ENCODE results near the gene FBXW12.

FBXW12 gene

DNA sequence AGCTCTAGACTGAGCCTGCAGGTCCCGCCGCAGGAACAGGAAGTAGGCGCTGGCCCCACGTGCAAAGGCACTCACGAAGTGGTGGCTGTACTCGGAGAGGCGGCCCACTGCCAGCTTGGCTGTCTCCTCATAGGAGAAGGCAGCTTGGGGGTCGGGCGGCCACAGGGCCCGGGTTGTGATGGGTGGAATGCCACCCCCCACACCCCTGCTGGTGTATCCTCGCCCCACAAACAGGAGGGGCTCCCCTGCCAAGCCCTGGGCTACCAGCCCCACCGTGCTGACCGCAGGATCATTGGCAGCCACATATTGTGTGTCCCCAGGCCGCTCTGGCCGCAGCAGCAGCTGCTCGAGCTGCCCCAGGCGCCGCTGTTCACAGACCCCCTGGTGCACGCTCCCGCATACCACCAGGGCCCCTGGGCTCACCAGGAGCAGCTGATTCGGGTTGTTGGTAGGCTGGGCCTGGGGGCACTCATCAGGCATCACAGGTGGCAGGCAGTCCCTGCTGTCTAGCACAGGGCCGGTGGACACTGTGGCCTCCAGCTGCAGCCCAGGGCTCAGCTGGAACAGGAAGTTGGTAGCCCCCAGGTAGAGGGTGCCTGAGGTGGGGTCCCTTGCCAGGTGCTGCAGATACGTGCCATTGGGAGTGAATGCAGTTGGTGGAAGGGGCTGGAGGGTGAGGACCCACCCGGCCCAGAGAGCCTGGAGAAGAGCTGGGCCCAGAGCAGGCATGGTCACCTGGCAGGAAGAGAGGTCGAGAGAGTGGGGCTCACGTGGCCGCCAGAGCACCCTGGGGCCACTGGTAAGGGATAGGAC lies 52.1 kb downstream of the FBXW12 start:
- DNase-seq: no peak

DNA sequence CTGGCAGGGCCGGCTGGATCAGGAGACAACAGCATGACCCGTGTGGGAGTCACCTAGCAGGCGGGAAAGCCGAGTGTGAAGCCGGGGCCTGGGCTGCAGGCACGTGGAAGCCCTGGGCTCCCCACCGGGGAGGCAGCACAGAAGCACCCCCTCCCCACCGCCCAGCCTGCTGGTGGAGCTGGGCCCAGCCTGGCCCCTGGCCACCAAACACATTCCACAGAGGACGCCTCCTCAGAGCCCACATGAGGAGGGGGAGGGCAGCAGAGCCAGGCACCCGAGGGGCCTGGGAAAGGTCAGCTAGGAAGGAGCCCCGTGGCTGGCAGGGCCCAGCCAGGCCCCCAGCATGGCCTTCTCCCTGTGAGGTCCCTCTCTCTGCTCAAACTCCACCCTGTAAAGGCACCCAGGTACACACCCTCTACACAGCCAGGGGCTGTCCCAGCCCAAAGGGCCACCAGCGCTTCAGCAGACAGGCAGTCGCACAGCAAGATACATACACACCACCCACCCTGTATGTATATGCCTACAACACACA lies 53.3 kb downstream of the FBXW12 start:
- no peak for DNase-seq

DNA sequence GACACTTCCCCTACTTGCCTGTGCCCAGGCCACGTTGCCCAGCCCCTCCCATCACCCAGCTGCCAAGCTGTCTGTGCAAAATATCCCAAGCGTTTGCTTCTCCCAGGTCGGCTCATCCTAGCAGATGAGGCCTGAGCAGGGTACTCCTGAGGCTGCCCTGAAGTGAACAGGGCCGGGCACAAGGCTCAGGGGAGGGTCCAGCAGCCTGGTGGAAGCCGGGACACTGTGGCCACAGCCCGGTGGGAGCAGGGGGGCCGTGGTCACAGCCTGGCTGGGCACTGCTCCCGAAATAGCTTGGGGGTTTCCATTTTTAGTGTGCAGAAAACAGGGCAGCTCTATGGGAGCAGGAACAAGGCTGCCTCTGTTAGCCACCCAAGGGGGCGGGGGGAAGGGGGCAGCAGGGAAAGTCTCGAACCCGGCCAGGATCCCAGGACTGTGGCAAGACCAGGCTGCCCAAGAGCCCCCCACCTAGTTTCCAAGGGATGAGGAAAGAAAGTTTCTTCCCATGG lies 54.4 kb downstream of the FBXW12 start:
- DNase-seq: no peak

DNA sequence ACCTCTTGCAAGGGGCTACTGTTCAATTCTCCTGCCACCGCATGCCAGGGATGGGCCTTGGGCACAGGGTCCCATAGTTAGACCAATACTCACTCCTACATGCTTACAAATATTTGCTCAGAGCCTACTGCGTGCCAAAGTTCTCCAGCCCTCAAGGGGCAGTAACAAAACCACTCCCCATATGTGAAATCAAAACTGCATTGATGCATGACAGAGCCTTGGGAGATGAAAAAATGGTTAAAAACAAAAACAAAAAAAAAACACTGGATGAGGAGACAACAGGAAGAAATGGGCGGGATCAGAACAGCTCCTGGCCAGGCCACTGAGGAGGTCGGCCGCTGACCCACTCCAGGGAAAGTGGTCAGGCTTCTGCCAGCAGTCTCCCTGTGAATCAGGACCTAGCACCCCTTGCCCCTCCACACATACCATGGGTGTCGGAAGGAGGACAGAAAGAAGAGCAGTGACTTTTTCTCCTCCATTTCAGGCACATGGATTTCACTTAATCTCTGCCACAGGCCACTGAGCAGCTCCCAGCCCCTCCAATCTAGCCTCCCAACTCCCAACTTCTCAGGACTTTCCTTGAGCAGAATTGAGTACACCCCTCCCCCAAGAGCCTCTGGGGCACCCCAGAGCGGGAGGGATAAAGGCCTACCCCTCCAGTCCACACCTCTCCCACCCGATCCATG lies 55.1 kb downstream of the FBXW12 start:
- no peak for DNase-seq

DNA sequence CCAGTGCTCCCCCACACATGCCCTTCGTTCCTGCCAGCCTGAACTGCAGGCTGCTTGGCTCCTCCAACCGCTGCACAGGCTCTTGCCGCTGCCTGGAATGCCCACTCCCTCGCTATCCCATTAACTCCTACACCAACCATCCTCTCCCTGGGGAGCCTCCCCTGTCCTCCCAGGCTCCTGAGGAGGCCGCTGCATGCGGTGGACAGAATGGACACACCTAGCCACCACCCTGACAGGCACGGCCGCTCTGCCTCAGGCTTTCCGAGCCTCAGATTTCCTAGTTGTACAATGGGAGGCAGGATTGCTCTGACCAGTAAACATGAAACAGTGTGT lies 55.6 kb downstream of the FBXW12 start:
- no peak for DNase-seq

DNA sequence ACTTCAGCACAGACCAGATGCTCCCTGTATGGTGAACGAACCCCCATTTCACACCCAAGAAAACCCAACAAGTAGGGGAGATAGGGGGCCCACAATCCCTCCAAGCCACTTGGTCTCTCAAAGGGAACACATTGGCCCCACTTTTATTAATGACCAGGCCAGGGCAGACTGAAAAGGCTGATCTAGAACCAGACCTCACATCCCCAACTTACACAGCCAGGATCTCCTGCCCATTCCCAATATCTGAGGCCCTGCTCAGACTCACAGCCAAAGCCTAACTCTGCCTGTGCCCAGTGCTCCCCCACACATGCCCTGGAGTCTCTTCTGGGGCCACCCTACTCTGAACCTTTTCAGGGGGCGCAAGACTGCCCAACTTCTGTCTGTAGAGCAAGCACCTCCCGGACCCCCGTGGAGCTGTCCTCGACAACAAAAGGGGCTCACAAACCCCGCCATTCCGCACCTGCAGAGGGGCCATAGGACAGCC lies 56.1 kb downstream of the FBXW12 start:
- DNase-seq: no peak

DNA sequence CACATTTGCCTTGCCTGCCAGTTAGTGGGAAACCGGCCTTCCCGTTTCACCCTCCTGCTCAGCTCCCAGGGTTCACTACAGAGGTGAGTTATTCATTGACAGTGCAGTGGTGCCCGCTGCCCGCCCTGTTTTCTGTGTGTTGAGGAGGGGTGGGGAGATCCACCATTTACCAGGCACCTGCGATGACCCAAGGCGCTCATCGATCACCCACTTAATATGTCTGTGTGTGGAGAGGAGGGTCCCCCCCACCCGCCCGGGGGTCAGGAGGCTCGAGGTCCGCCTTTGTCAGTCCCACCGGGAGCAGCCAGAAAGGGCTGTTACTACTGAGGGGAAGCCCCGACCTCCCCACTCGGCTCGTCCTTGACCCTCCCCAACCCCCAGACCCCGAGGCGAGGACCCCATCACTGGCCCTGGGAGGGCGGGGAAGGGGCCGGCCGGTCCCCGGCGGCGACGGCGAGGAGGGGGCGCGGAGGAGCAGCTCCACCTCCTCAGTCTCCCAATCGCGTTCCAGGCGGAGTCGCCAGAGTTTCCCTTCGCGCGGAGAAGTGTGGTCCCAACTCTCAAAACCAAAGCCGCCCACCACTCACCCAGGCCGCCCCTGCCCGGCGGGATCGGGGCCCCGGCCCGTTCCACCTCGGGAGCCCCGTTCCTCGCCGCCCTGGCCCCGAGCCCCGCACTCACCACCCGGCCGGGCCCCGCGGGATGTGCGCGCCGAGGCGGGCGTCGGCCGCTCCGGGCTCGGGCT lies 56.7 kb downstream of the FBXW12 start:
- no peak for DNase-seq

DNA sequence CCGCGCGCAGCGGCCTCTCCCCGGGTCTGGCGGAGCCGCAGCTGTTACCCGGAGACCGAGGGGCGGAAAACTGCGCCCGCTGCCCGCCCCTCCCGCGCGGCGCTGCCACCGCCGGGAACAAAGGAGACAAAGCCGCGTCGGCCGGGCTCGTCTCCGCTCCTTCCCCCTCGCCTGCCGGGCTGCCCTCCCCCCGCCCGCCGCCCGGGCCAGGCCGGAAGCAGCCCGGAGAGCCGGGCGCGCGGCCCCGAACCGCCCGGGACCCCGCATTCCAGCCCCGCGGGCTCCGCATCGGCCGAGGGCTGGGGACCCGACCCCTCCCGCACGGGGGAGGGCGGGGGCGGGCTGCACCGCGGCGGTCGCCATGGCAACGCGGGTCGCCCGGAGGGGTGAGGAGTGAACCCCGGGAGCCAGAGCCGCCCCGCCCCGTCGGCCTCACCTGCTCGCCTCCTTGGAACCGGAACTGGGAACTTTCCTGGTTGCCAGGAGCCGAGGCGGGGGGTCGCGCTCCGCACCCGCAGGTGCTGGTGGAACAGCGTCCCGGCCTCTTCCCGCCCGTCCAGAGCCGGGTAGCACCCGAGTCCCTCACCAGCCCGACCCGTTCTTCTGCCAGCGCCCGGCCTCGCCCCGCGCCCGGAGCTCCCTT lies 57.4 kb downstream of the FBXW12 start:
- peak; percentile 36 for DNase-seq

DNA sequence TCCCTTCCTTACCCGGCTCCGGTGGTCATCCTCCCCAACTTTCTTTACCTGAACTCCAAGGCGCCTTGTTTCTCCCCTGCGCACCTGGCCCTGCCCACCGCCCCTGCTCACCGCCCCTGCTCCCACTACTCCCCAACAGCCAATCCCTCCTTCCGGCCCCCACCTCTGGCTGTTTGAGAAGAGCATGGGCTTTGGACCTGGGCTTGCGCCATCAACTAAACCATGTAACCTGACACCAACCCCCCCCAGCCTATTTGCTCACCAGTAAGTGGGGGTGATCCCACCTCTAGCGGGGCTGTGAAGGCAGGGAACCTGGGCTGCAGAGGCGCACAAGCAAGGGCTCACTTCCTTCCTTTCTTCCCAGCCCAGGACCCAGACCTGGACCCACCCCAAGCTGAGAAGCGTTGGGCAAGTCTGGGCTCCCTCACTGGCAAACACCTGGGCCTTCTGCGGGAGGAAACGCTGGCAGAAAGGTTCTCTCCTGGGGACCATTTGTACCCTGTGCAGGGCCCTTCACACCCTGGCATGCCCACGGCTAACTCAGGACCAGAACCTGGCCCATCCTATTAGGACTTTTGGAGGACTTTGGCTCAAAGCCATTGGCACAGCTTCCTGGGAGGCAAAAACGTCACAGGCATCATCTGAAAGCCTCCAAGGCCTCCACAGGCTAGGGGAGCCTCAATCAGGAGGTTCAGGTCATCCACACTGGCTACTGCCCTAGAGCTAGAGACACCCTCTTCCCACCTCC lies 58.1 kb downstream of the FBXW12 start, which contains the start of gene PLXNB1:
PLXNB1 (minus strand) TSS at position 127 of the 748 bp plus-strand sequence. CDS start 5,475 bp downstream, outside the sequence.
- peak; percentile 70 for DNase-seq

DNA sequence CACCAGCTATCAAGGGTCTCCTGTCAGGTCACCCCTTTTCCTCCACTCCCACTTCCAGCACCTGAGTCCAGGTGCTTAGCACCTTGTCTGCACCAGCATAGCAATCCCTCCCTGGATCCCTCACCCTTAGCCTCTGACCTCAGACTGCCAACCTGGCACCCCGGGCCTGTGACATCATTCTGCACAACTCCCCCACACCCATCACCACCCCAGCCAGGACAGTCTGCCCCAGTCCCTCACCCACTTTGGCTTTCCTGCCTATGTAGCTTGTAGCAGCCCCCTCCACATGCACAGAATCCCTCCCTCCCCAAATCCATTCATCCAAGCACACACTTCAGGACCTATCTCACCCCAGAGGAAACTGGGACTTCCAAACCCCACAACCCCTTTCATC lies 58.7 kb downstream of the FBXW12 start:
- no peak for DNase-seq

DNA sequence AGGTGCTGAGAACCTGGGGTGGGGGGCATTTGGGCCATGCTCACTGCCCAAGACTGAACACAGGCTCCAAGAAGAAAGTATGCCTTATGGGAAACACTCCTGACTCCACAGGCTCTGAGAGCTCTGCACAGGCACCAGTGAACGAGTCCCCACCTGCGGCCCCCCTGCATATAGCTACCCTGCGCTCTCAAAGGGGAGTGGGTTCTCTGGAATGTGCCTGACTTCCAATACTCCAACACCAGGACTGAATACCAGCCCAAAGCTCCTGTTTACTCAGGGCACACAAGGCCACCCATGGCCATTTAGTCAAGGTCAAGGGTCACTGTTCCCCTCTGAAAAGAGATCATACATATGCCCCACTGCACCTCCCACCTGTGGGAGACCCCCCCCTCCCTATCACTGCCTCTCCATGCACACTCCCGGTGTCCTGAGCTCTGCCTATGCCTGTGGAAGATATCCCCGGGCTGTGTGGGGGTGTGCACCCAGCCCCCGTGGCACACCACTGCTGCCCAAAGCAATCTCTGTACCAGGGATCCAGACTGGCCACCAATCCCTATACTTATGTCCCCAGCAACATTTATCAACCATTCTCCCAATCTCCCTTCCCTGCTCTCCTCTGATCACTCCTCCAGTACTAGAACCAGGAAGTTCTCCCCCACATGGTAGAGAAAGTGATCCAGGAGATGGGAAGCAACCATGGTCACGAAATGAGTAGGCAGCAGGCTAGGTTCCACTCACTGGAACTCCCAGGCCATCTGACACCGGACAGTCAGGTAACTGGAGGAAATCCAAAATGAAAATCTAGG lies 59.4 kb downstream of the FBXW12 start:
- no peak for DNase-seq

DNA sequence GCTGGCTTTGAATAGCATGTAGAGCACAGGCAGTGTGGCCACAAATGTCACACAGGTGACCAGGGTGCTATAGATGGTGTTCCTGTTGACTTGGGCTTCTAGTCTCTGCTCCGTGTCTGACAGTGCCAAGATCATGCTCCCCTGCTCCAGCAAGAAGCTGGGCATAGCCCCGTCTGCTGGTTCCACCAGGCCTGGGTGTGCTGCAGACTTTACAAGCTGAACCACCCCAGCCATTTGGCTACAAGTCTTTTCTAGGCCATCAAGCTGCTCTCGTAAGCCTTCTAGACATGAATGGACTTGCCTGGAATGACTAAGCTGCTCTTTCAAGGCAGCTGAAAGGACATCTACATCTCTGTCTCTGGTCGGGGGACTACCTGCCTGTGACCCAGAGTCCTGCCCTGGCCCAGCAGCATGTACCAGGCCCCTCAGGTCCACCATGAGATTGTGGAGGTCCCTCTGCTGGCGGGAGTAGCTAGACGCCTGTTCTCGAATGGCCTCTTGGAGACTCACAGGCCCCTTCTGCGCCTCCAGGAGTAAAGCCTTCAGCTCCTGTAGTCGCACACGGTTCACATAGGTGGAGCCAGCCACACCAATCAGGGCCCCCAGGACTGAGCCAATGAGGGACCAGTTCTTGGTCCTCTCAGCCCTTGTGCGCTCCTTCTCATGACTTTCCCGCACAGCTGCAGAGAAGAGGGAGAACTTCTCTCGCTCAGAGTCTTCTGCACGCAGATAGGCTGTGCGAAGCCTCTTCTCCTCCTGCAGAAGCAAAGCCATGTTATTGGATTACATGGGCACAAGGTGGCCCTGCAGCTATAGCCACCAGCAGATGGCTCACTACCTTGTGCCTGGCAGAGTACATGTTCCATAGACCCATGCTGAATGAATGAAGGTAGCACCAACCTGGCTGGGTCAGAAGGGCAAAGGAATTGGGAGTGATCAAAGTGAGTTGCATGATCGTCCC lies 60.7 kb downstream of the FBXW12 start:
- DNase-seq: no peak

DNA sequence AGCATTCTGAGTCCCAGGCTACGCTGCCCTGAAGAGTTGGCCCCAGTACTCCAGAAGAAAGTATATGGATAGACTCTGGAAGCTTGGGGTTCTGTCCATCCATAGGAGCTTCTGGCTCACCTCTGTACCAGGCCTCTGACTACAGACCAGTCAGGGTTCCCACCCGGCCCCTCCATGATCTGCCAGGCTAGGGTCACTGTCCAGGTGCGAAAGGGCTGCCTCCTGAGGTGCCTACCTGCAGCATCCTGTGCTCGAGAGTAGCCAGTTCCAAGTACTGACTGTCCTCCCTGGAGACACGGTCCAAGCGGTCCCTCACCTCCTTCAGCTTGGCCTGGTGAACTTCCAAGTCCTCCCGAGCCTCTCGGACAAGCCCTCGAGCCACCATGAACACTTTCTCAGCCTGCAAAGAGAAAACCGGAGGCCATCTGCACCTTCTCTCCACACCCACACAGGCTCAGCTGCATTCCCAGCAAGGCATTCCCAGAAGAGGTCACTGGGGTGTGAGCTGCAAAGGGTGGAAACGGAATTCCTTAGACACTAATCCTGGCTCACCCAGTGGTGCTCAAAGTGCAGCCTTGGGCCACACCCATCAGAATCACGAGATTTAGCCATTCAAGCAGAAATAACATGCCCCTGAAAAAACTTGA lies 61.6 kb downstream of the FBXW12 start:
- DNase-seq: no peak

DNA sequence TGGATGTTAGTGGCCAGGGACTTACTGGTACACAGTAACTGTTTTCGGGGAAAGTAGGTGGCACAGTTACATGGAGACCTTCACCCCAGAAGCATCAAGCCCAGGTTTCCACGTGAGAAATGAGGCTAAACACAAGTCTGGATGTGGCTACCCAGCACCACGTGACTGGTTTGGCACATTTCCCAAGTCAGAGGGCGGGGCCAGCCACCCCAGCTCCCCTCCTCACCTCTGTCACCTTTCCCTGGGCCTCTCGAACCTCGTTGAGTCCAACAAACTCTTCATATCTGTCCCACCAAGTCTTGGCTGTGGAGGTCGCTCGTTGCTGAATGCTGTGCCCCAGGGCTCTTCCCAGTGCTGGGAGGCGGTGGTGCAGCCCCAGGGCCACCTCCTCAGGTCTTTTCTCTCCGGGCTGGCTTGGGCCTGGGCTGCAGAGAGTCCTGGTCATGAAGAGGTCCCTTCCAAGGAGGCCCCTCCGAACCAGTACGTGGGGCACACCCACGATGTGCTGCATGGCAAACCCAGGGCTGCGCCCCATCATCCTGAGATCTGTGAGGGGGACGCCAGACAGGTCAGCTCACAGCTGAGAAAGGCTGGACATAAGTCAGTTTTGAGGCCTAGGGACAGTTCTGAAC lies 62.7 kb downstream of the FBXW12 start:
- DNase-seq: no peak

DNA sequence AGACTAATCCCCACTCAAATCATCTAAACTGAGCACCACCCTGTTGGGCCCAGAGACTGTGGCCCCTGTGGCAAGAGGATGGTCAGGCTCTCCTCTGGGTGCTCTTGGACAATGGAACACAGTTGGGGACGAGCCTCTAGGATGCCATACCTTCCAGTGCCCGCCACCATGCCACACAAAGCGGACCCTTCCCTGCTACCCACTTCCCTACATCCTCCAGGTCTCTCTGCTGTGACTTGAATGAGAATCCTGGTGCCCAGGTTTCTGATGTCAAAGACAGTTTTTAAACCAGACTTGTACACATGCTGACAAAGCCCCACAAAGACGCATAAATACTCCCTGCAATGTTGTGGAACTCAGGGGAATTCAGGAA lies 63.2 kb downstream of the FBXW12 start:
- DNase-seq: no peak

DNA sequence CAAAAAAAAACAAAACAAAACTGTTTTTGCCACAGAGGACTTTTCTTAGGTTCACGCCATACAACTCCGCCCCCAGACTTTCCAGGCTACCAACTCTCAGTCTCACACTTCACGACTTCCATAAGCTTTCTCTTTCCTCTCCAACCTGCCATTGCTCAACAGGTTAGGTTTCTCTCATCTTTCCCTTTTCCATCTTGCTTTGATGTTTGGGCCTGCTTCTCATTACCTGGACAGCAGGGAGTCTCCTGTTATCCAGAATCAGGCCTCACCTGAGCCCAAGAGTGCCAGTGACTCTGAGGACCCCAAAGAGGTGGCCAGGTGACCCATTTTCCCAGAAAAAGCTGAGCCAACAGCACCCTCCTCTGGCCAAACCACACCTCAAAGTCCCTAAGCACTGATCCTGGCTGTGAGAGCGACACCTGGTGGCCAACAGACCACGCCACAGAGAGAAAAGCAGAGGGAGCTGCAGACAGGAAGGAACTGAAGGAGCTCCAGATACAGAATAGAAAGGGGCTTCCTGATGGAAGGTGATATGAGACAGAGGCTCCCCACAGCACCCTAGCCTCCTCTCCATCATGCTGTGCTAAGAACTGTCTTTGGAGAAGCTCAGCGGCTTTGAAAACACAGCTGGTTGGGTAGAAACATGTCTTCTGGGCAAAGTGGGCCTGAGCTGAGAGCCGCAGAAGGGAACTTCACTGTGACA lies 63.9 kb downstream of the FBXW12 start:
- DNase-seq: peak; percentile 59

DNA sequence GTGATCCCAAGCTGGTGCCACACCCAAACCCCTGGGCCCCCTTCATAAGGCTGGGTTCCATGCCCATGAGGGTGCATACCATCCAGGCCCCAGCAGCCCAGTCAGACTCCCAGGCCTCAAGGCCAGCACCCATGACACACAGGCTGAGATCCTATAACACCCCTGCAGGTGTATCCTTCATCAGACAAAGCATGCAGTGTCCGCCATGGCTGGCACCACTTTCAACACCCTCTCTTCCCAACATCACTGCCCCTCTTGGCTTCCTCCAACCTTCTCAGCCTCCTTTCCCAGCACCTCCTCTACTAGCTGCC lies 64.4 kb downstream of the FBXW12 start:
- no peak for DNase-seq

DNA sequence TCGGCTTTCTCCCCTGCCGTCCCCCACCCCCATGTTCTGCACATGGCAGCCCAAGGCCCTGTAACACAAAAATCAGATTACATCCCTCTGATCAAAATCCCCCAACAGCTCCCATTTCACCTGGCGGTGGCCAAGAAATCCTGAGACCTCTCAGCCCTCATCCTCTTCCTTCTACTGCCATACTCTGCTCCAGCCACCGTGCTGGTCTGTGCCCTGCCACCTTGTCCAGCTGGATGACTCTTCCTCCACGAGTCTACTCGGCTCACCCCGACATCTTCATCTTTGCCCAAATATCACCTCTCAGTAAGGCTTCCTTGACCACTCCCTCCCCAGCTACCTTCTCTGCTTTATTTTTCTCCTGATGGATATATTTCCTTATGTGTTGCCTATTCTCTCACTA lies 64.8 kb downstream of the FBXW12 start:
- DNase-seq: no peak

Data from NCI-H748 treated with DMSO at 0.1 percent for 48 hours (cell line).